ENCODE data around the gene PLCB1.

DNA sequence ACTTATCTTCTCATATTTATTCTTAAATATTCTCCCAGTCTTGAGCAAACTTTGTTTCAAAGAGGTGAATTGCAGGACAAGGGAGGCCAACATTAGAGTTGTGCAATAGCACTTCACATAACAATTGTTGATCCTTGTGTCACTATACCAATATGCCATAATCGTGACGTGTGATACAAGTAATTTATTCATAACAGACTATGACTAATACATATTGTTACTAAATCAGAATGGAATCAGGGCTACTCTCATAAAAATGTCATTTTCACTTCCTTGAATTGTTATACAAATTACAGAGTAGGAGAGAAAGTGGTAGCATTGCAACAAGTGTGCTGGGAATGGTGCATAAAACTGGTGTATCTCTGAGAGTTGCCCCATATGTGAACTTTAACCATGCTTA is 37.2 kb upstream of the PLCB1 start:
- TF ChIP-seq, protein P1, sequence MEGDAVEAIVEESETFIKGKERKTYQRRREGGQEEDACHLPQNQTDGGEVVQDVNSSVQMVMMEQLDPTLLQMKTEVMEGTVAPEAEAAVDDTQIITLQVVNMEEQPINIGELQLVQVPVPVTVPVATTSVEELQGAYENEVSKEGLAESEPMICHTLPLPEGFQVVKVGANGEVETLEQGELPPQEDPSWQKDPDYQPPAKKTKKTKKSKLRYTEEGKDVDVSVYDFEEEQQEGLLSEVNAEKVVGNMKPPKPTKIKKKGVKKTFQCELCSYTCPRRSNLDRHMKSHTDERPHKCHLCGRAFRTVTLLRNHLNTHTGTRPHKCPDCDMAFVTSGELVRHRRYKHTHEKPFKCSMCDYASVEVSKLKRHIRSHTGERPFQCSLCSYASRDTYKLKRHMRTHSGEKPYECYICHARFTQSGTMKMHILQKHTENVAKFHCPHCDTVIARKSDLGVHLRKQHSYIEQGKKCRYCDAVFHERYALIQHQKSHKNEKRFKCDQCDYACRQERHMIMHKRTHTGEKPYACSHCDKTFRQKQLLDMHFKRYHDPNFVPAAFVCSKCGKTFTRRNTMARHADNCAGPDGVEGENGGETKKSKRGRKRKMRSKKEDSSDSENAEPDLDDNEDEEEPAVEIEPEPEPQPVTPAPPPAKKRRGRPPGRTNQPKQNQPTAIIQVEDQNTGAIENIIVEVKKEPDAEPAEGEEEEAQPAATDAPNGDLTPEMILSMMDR (conservative IDR thresholded peaks at IDR 0.05), result no peak
- no peak for TF ChIP-seq EZH2 (IDR thresholded peaks at IDR 0.05; ENCODE audit: low read depth)

All from PC-9 (cell line).